EL (cell line): Measurements from ENCODE around the gene TTC7B.

ENCODE experiments used
- DNase-seq: peaks from one replicate; pipeline ENCODE4 v3.0.0-alpha.2; 2016

TTC7B gene

GRCh38 chr14:90733139-90733808 is 83.0 kb downstream of the TTC7B start:
- DNase-seq: no peak

- DNase-seq: no peak
These were observed 83.5 kb downstream of the TTC7B start for GRCh38 chr14:90732718-90733117.

GRCh38 chr14:90732139-90732538 is 84.1 kb downstream of the TTC7B start:
- DNase-seq: no peak

GRCh38 chr14:90731487-90731886 is 84.7 kb downstream of the TTC7B start:
- DNase-seq: no peak

GRCh38 chr14:90730206-90730766 is 85.9 kb downstream of the TTC7B start:
- DNase-seq: no peak

GRCh38 chr14:90728951-90729350 is 87.3 kb downstream of the TTC7B start:
- no peak for DNase-seq

GRCh38 chr14:90727082-90727481 is 89.1 kb downstream of the TTC7B start:
- no peak for DNase-seq

GRCh38 chr14:90726656-90727055 is 89.6 kb downstream of the TTC7B start:
- peak; percentile 7 for DNase-seq

- DNase-seq: no peak
These were observed 91.4 kb downstream of the TTC7B start for GRCh38 chr14:90724866-90725265.

GRCh38 chr14:90722590-90722989 is 93.6 kb downstream of the TTC7B start:
- DNase-seq: no peak

- no peak for DNase-seq
These were observed 94.5 kb downstream of the TTC7B start for GRCh38 chr14:90721619-90722305.

- no peak for DNase-seq
These were observed 95.4 kb downstream of the TTC7B start for GRCh38 chr14:90720832-90721231.

- DNase-seq: no peak
These were observed 95.9 kb downstream of the TTC7B start for GRCh38 chr14:90720336-90720735.

GRCh38 chr14:90717916-90718315 is 98.3 kb downstream of the TTC7B start:
- peak; percentile 32 for DNase-seq

GRCh38 chr14:90715993-90716392 is 100.2 kb downstream of the TTC7B start:
- no peak for DNase-seq

- no peak for DNase-seq
These were observed 100.7 kb downstream of the TTC7B start for GRCh38 chr14:90715495-90715894.

- peak; percentile 17 for DNase-seq
These were observed 101.4 kb downstream of the TTC7B start for GRCh38 chr14:90714811-90715210.

- DNase-seq: no peak
These were observed 111.4 kb downstream of the TTC7B start for GRCh38 chr14:90704738-90705392.

GRCh38 chr14:90703841-90704737 is 112.1 kb downstream of the TTC7B start:
- DNase-seq: peak; percentile 14

- no peak for DNase-seq
These were observed 115.1 kb downstream of the TTC7B start for GRCh38 chr14:90700933-90701776.

- no peak for DNase-seq
These were observed 117.2 kb downstream of the TTC7B start for GRCh38 chr14:90699016-90699415.

- DNase-seq: peak; percentile 7
These were observed 117.8 kb downstream of the TTC7B start for GRCh38 chr14:90698379-90698869.
